Effector memory CD4-positive, alpha-beta T cell (primary cell): Measurements from ENCODE around the gene SH3RF3.

Experiments used
- DNase-seq, 3 donors: peaks; one replicate each; pipeline ENCODE4 v3.0.0-alpha.2; 2020
- H3K27ac ChIP-seq: 2 replicates; pipeline ENCODE4 v1.7.0; 2013; ENCODE audit warnings: mild to moderate bottlenecking, low read length, moderate library complexity; ENCODE audit not compliant: insufficient read depth, poor library complexity, severe bottlenecking
- H3K27me3 ChIP-seq: replicated peaks from 2 replicates; pipeline ENCODE4 v1.7.0; 2013; ENCODE audit warnings: mild to moderate bottlenecking, low read length; ENCODE audit not compliant: insufficient read depth, control insufficient read depth, poor library complexity, severe bottlenecking
- H3K36me3 ChIP-seq: 2 replicates; pipeline ENCODE4 v1.7.0; 2013; ENCODE audit warnings: mild to moderate bottlenecking, low read length, moderate library complexity; ENCODE audit not compliant: control insufficient read depth, insufficient read depth
- H3K4me1 ChIP-seq: 2 replicates; pipeline ENCODE4 v1.7.0; 2013; ENCODE audit warnings: low read length, mild to moderate bottlenecking; ENCODE audit not compliant: control insufficient read depth, insufficient read depth, poor library complexity, severe bottlenecking
- H3K4me3 ChIP-seq: 2 replicates; pipeline ENCODE4 v1.7.0; 2013; ENCODE audit warnings: low read length, low read depth, mild to moderate bottlenecking; ENCODE audit not compliant: insufficient read depth, poor library complexity, severe bottlenecking
- H3K9me3 ChIP-seq: 2 replicates; pipeline ENCODE4 v1.7.0; 2013; ENCODE audit warnings: mild to moderate bottlenecking, low read length, moderate library complexity; ENCODE audit not compliant: control insufficient read depth

Gene SH3RF3

GRCh38 chr2:109287838-109288237 lies 158.8 kb downstream of the SH3RF3 start:
- H3K36me3 ChIP-seq, result no peaks in the 10 kb centered on the region
- no peak overlapping the region for H3K4me3 ChIP-seq
- H3K27ac ChIP-seq, result no peak overlapping the region
- H3K27me3 ChIP-seq, result no peaks in the 10 kb centered on the region
- no peaks in the 10 kb centered on the region for H3K9me3 ChIP-seq
- DNase-seq, result no peak
- no peaks in the 10 kb centered on the region for H3K4me1 ChIP-seq

- Histone ChIP-seq H3K27ac (no peak overlapping the region), H3K9me3 (no peaks in the 10 kb centered on the region), H3K4me3 (no peak overlapping the region), H3K27me3 (no peaks in the 10 kb centered on the region), H3K4me1 (no peaks in the 10 kb centered on the region), H3K36me3 (no peaks in the 10 kb centered on the region)
- no peak for DNase-seq
Observed at GRCh38 chr2:109288544-109289368, 159.8 kb downstream of the SH3RF3 start.

- Histone ChIP-seq H3K27ac (no peak overlapping the region), H3K36me3 (no peaks in the 10 kb centered on the region), H3K27me3 (no peaks in the 10 kb centered on the region), H3K4me3 (no peak overlapping the region), H3K9me3 (no peaks in the 10 kb centered on the region), H3K4me1 (no peaks in the 10 kb centered on the region)
- DNase-seq, result no peak
Observed at GRCh38 chr2:109289504-109290222, 160.7 kb downstream of the SH3RF3 start.

- Histone ChIP-seq H3K27ac (no peak overlapping the region), H3K27me3 (no peaks in the 10 kb centered on the region), H3K4me1 (no peaks in the 10 kb centered on the region), H3K4me3 (no peak overlapping the region), H3K9me3 (no peaks in the 10 kb centered on the region), H3K36me3 (no peaks in the 10 kb centered on the region)
- no peak for DNase-seq
Observed at GRCh38 chr2:109290887-109291643, 162.1 kb downstream of the SH3RF3 start.

- H3K9me3 ChIP-seq, result no peaks in the 10 kb centered on the region
- DNase-seq, result no peak
- H3K27ac ChIP-seq, result no peak overlapping the region
- no peaks in the 10 kb centered on the region for H3K4me1 ChIP-seq
- H3K4me3 ChIP-seq, result no peak overlapping the region
- H3K36me3 ChIP-seq, result no peaks in the 10 kb centered on the region
- no peaks in the 10 kb centered on the region for H3K27me3 ChIP-seq
Observed at GRCh38 chr2:109292386-109292785, 163.4 kb downstream of the SH3RF3 start.

- Histone ChIP-seq H3K27me3 (no peaks in the 10 kb centered on the region), H3K4me3 (no peak overlapping the region), H3K27ac (no peak overlapping the region), H3K4me1 (no peaks in the 10 kb centered on the region), H3K9me3 (no peaks in the 10 kb centered on the region), H3K36me3 (no peaks in the 10 kb centered on the region)
- no peak for DNase-seq
Observed at GRCh38 chr2:109293663-109294062, 164.7 kb downstream of the SH3RF3 start.

GRCh38 chr2:109294523-109294922 lies 165.5 kb downstream of the SH3RF3 start:
- Histone ChIP-seq H3K9me3 (no peaks in the 10 kb centered on the region), H3K4me3 (no peak overlapping the region), H3K27ac (no peak overlapping the region), H3K36me3 (no peaks in the 10 kb centered on the region), H3K27me3 (no peaks in the 10 kb centered on the region), H3K4me1 (no peaks in the 10 kb centered on the region)
- DNase-seq, result no peak

GRCh38 chr2:109295070-109295780 lies 166.2 kb downstream of the SH3RF3 start:
- H3K4me3 ChIP-seq, result no peak overlapping the region
- H3K27me3 ChIP-seq, result no peaks in the 10 kb centered on the region
- no peaks in the 10 kb centered on the region for H3K4me1 ChIP-seq
- H3K9me3 ChIP-seq, result no peaks in the 10 kb centered on the region
- no peak for DNase-seq
- no peak overlapping the region for H3K27ac ChIP-seq
- no peaks in the 10 kb centered on the region for H3K36me3 ChIP-seq

- no peaks in the 10 kb centered on the region for H3K4me1 ChIP-seq
- H3K36me3 ChIP-seq, result no peaks in the 10 kb centered on the region
- H3K9me3 ChIP-seq, result no peaks in the 10 kb centered on the region
- H3K4me3 ChIP-seq, result no peak overlapping the region
- DNase-seq, result no peak
- no peak overlapping the region for H3K27ac ChIP-seq
- H3K27me3 ChIP-seq, result no peaks in the 10 kb centered on the region
Observed at GRCh38 chr2:109295781-109296117, 166.7 kb downstream of the SH3RF3 start.
